Ishikawa (cell line): ENCODE measurements around the gene ELOVL6.

Experiments used
- EP300 ChIP-seq: IDR thresholded peaks from 2 replicates; pipeline ENCODE4 v1.6.1; 2012; ENCODE audit warnings: borderline replicate concordance
- TEAD4 ChIP-seq: IDR thresholded peaks from 2 replicates; pipeline ENCODE4 v1.6.1; 2012
- YY1 ChIP-seq: IDR thresholded peaks from 2 replicates; pipeline ENCODE4 v1.6.1; 2012; ENCODE audit warnings: low read depth

DNA sequence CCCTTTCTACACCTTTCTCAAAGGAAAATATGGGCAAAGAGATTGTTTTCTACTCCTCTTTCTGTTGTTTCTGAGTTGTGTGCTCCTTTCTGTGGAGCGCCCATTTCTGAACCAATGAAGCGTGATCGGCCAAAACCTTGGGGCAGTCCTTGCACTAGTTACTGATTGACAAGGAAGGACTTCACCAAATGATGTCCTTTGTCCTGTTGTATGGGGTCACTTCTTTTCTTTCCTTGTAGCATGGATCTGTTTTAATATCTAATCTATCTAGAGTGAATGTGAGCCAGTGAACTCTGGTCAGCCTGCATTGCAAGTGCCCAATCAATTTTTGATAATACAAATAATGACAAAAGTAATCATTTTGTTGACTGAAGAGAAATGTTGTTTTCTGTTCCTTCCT, 191.2 kb downstream of the ELOVL6 start:
- TF ChIP-seq EP300 (no peak), YY1 (no peak), TEAD4 (no peak)
